T-cell (primary cell): Measurements from ENCODE around the gene RAPGEF2. TPM values are rescaled to one million over a fixed set of nuclear protein-coding genes. Genes with fewer than 3 reads are reported as not detected.
"Not testable (repeated sequence)": the region's sequence is repeated elsewhere in the genome, so short reads cannot be mapped to it uniquely, and the experiment has no call there.

Experiments
- ATAC-seq, 4 experiments: fragments of 200-7000 bp in 3 of 4; fragments of 150-1000 bp in 1 of 4; cut with Tn5 transposase; replicated peaks in 1 of 4; 1 replicate in 3 of 4; 2 replicates in 1 of 4; pipeline ENCODE4 v1.10.0; 2021; ENCODE audit warnings: moderate library complexity in 3 of 4, mild to moderate bottlenecking in 2 of 4, moderate number of reproducible peaks in 1 of 4
- CTCF ChIA-PET, 2 donors: fragments of 300-600 bp; sonication (Branson Sonifier 250); formaldehyde crosslinking; loops; one replicate each; lab custom pipeline; 2022; ENCODE audit warnings: antibody characterized with exemption in 2 of 2; lab: Charles Lee
- POLR2A ChIA-PET, 2 donors: fragments of 300-600 bp; sonication (Branson Sonifier 250); formaldehyde crosslinking; loops; one replicate each; lab custom pipeline; 2022; ENCODE audit warnings: antibody characterized with exemption in 2 of 2; lab: Charles Lee
- DNase-seq, 35 experiments: peaks; one replicate each; pipeline versions ENCODE4 v3.0.0 to v3.0.0-alpha.2; 2013 to 2023
- H3K27ac ChIP-seq: one replicate; pipeline ENCODE4 v1.5.1; 2013; ENCODE audit warnings: low read length
- H3K27me3 ChIP-seq, 2 experiments: replicated peaks in 1 of 2; 1 replicate in 1 of 2; 2 replicates in 1 of 2; pipeline versions ENCODE4 v1.6.1 to v1.7.0; 2013; ENCODE audit warnings: low read length in 1 of 2, mixed read lengths in 1 of 2; ENCODE audit not compliant: control insufficient read depth in 2 of 2, insufficient read depth in 2 of 2; ENCODE audit errors: extremely low read depth in 1 of 2
- H3K36me3 ChIP-seq, 2 donors: 1 replicate in 1 of 2; 2 replicates in 1 of 2; pipeline versions ENCODE4 v1.6.1 to v1.7.0; 2013; ENCODE audit warnings: low read length in 1 of 2; ENCODE audit not compliant: control insufficient read depth in 2 of 2, insufficient read depth in 1 of 2; ENCODE audit errors: extremely low read depth in 1 of 2
- H3K4me1 ChIP-seq, 2 experiments: 1 replicate in 1 of 2; 2 replicates in 1 of 2; pipeline versions ENCODE4 v1.6.1 to v1.7.0; 2013; ENCODE audit warnings: low read length in 2 of 2, mixed read lengths in 1 of 2; ENCODE audit not compliant: insufficient read depth in 2 of 2, control insufficient read depth in 1 of 2; ENCODE audit errors: extremely low read depth in 1 of 2
- H3K4me3 ChIP-seq, 2 donors: 1 replicate in 1 of 2; 2 replicates in 1 of 2; pipeline versions ENCODE4 v1.5.1 to v1.7.0; 2013; ENCODE audit warnings: mild to moderate bottlenecking in 2 of 2, low read length in 1 of 2, moderate library complexity in 1 of 2; ENCODE audit not compliant: control insufficient read depth in 1 of 2; ENCODE audit errors: extremely low read depth in 1 of 2
- H3K9me3 ChIP-seq: 2 replicates; pipeline ENCODE4 v1.7.0; 2013
- H3K27ac Mint-ChIP-seq, 2 donors: one replicate each; pipeline ENCODE4 v1.8.0; 2020 to 2021; ENCODE audit warnings: mild to moderate bottlenecking in 2 of 2, mixed read lengths in 2 of 2
- H3K27me3 Mint-ChIP-seq, 2 donors: one replicate each; pipeline ENCODE4 v1.8.0; 2021 to 2022; ENCODE audit warnings: mixed read lengths in 2 of 2
- H3K36me3 Mint-ChIP-seq: one replicate; pipeline ENCODE4 v1.8.0; 2021; ENCODE audit warnings: mixed read lengths
- H3K4me1 Mint-ChIP-seq, 3 donors: one replicate each; pipeline ENCODE4 v1.8.0; 2020 to 2022; ENCODE audit warnings: mixed read lengths in 3 of 3, mild to moderate bottlenecking in 1 of 3
- H3K4me3 Mint-ChIP-seq, 3 donors: one replicate each; pipeline ENCODE4 v1.8.0; 2020 to 2022; ENCODE audit warnings: mild to moderate bottlenecking in 3 of 3, mixed read lengths in 3 of 3, moderate library complexity in 3 of 3
- H3K9me3 Mint-ChIP-seq, 3 donors: one replicate each; pipeline ENCODE4 v1.8.0; 2020 to 2022; ENCODE audit warnings: mixed read lengths in 3 of 3
- WGBS: methylation state at CpG from one replicate; pipeline ENCODE4 v1.1.5; 2013; ENCODE audit warnings: missing lambda C conversion rate; ENCODE audit not compliant: insufficient coverage; 5-methylcytosine and 5-hydroxymethylcytosine counted together
- total RNA-seq, 35 experiments: library from RNA in 6 of 35; stranded (reverse) in 6 of 35; fragments of 120-200 nt in 1 of 35; gene quantifications; one replicate each; pipeline versions ENCODE4 v1.2.1 to v1.2.4 and lab custom pipeline; 2013 to 2026

RAPGEF2 gene
- total RNA-seq, 5 donors from 2014 or later (not counting 1 experiment from before 2014, with no cell fraction given), result 16.8 to 28.5 (median 26.4) TPM

GRCh38 chr4:159240046-159240445, 137.2 kb downstream of the RAPGEF2 start:
- Histone ChIP-seq H3K9me3 (no peaks in the 10 kb centered on the region), H3K4me3 (no peak overlapping the region), H3K27me3 (no peaks in the 10 kb centered on the region), H3K27ac (no peak overlapping the region), H3K4me1 (no peaks in the 10 kb centered on the region), H3K36me3 (peaks cover 0 to 2% of the 10 kb centered on the region in 2 donors)
- H3K9me3 Mint-ChIP-seq, result no peaks in the 10 kb centered on the region
- no peak overlapping the region for H3K27ac Mint-ChIP-seq
- WGBS, result no CpG with 5 or more reads among the region's 4 CpGs
- no peak overlapping the region for H3K4me3 Mint-ChIP-seq
- CTCF ChIA-PET, result no interaction called here
- no peaks in the 10 kb centered on the region for H3K27me3 Mint-ChIP-seq
- ATAC-seq (no peak), DNase-seq (no peak)
- POLR2A ChIA-PET, result no interaction called here
- H3K36me3 Mint-ChIP-seq, result peaks cover 17% of the 10 kb centered on the region
- peaks cover 9 to 11% (median 10%) of the 10 kb centered on the region in 3 donors for H3K4me1 Mint-ChIP-seq

GRCh38 chr4:159240687-159241086, 137.8 kb downstream of the RAPGEF2 start:
- Mint-ChIP-seq H3K27ac (no peak overlapping the region), H3K4me3 (no peak overlapping the region), H3K27me3 (no peaks in the 10 kb centered on the region), H3K4me1 (peaks cover 5 to 11% (median 9%) of the 10 kb centered on the region in 3 donors), H3K36me3 (peaks cover 17% of the 10 kb centered on the region), H3K9me3 (no peaks in the 10 kb centered on the region)
- Histone ChIP-seq H3K36me3 (peaks cover 0 to 2% of the 10 kb centered on the region in 2 donors), H3K4me1 (no peaks in the 10 kb centered on the region), H3K9me3 (no peaks in the 10 kb centered on the region), H3K4me3 (no peak overlapping the region), H3K27me3 (no peaks in the 10 kb centered on the region), H3K27ac (no peak overlapping the region)
- CTCF ChIA-PET, result no interaction called here
- ATAC-seq (no peak), DNase-seq (no peak)
- POLR2A ChIA-PET, result no interaction called here
- WGBS, result no CpG with 5 or more reads among the region's 3 CpGs

DNA sequence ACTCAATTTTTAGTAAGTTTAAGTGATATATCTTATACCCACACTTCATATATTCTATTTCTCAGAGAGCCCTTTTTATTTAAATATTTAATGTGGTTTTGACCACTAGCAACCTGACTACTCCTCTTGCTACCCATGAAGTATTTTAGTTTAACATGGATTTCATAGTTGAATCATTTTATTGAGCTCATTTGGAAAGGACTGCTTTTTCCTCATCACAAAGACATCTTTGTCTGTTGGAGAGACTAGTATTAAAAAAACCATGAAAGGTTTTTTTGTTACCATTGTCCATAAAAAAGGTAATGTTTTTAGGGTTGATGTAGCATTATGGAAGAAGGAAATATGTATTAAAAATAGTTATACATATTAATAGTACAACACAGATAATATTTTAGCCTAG, 139.5 kb downstream of the RAPGEF2 start:
- H3K4me3 ChIP-seq, result no peak overlapping the region
- POLR2A ChIA-PET, result no interaction called here
- CTCF ChIA-PET, result no interaction called here
- Mint-ChIP-seq H3K9me3 (no peaks in the 10 kb centered on the region), H3K4me1 (peaks cover 3 to 8% (median 5%) of the 10 kb centered on the region in 3 donors), H3K27me3 (no peaks in the 10 kb centered on the region), H3K36me3 (peaks cover 20% of the 10 kb centered on the region), H3K27ac (no peak overlapping the region), H3K4me3 (no peak overlapping the region)
- ATAC-seq (no peak), DNase-seq (no peak)
- no peaks in the 10 kb centered on the region for H3K27me3 ChIP-seq
- peaks cover 0 to 2% of the 10 kb centered on the region in 2 donors for H3K36me3 ChIP-seq
- H3K27ac ChIP-seq, result no peak overlapping the region
- no peaks in the 10 kb centered on the region for H3K4me1 ChIP-seq
- H3K9me3 ChIP-seq, result no peaks in the 10 kb centered on the region

GRCh38 chr4:159248384-159249178, 145.7 kb downstream of the RAPGEF2 start:
- H3K27me3 ChIP-seq, result no peaks in the 10 kb centered on the region
- no peak overlapping the region for H3K4me3 ChIP-seq
- DNase-seq, result no peak
- H3K36me3 ChIP-seq, result peaks cover 0 to 4% of the 10 kb centered on the region in 2 donors
- H3K27ac ChIP-seq, result no peak overlapping the region
- Mint-ChIP-seq H3K9me3 (peaks cover 0 to 5% (median 0%) of the 10 kb centered on the region in 3 donors), H3K27ac (peak overlapping the region in 1 of 2 donors; percentile 44), H3K4me1 (peaks cover 10 to 21% (median 17%) of the 10 kb centered on the region in 3 donors), H3K4me3 (peak overlapping the region in 1 of 3 donors; percentile 11), H3K36me3 (peaks cover 26% of the 10 kb centered on the region), H3K27me3 (no peaks in the 10 kb centered on the region)
- WGBS, result 100% methylated on average over 4 of the region's 7 CpGs
- H3K4me1 ChIP-seq, result no peaks in the 10 kb centered on the region
- ChIA-PET CTCF (interaction anchor here in 1 of 2 donors (0.6 kb wide), 1 partner anchor 89 kb away, joined by 3 read pairs; no protein-coding TSS in a partner anchor), POLR2A (interaction anchor here in 1 of 2 donors (0.6 to 0.7 kb wide), 3 partner anchors 91 to 985 kb away, joined by 3 to 4 read pairs (median 4); no protein-coding TSS in a partner anchor)
- no peaks in the 10 kb centered on the region for H3K9me3 ChIP-seq
- ATAC-seq, result no peak

DNA sequence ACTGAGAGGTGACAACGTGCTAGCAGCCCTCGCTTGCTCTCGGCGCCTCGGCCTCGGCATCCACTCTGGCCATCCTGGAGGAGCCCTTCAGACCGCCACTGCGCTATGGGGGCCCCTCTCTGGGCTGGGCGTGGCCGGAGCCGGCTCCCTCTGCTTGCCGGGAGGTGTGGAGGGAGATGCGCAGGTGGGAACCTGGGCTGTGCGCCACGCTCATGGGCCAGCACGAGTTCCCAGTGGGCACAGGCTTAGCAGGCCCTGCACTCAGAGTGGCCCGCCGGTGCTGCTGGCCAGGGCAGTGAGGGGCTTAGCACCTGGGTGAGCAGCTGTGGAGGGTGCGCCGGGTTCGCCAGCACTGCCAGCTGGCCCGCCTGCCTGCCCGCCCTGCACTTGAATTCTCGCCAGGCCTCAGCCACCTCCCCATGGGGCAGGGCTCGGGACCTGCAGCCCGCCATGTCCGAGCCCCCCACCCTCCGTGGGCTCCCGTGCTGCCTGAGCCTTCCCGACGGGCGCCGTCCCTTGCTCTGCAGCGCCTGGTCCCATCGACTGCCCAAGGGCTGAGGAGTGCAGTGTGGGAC, 148.0 kb downstream of the RAPGEF2 start:
- Histone ChIP-seq H3K27me3 (no peaks in the 10 kb centered on the region), H3K36me3 (peaks cover 0 to 4% of the 10 kb centered on the region in 2 donors), H3K9me3 (no peaks in the 10 kb centered on the region), H3K4me1 (no peaks in the 10 kb centered on the region), H3K27ac (no peak overlapping the region), H3K4me3 (no peak overlapping the region)
- POLR2A ChIA-PET, result no interaction called here
- no peak overlapping the region for H3K27ac Mint-ChIP-seq
- DNase-seq (no peak), ATAC-seq (no peak)
- H3K4me3 Mint-ChIP-seq, result no peak overlapping the region
- peaks cover 0 to 5% (median 0%) of the 10 kb centered on the region in 3 donors for H3K9me3 Mint-ChIP-seq
- peaks cover 10 to 21% (median 17%) of the 10 kb centered on the region in 3 donors for H3K4me1 Mint-ChIP-seq
- peaks cover 29% of the 10 kb centered on the region for H3K36me3 Mint-ChIP-seq
- CTCF ChIA-PET, result interaction anchor here in 1 of 2 donors (0.6 kb wide), 1 partner anchor 17 kb away, joined by 6 read pairs; no protein-coding TSS in a partner anchor
- H3K27me3 Mint-ChIP-seq, result no peaks in the 10 kb centered on the region
- WGBS, result 97% methylated on average over 29 of the region's 35 CpGs

DNA sequence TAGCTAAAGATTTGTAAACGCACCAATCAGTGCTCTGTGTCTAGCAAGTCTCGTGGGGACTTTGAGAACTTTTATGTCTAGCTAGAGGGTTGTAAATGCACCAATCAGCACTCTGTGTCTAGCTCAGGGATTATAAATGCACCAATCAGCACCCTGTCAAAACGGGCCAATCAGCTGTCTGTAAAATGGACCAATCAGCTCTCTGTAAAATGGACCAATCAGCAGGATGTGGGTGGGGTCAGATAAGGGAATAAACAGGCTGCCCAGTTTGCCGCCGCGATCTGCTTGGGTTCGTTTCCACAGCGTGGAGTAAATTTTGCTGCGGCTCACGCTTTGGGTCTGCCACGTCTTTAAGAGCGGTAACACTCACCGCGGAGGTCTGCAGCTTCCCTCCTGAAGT, 148.7 kb downstream of the RAPGEF2 start:
- WGBS, result 98% methylated on average over 14 of the region's 14 CpGs
- CTCF ChIA-PET, result interaction anchor here in 1 of 2 donors (0.6 kb wide), 1 partner anchor 17 kb away, joined by 6 read pairs; no protein-coding TSS in a partner anchor
- H3K36me3 Mint-ChIP-seq, result peaks cover 35% of the 10 kb centered on the region
- H3K9me3 ChIP-seq, H3K4me1 ChIP-seq, H3K4me3 Mint-ChIP-seq, H3K27me3 Mint-ChIP-seq, H3K9me3 Mint-ChIP-seq, H3K27ac Mint-ChIP-seq, H3K4me3 ChIP-seq, H3K27ac ChIP-seq, POLR2A ChIA-PET, H3K36me3 ChIP-seq, DNase-seq, H3K27me3 ChIP-seq, ATAC-seq: not testable (repeated sequence)
- peaks cover 10 to 21% (median 20%) of the 10 kb centered on the region in 3 donors for H3K4me1 Mint-ChIP-seq
